OCI-LY3 (cell line): ENCODE data around the gene LAMB4.

ENCODE experiments used
- EZH2phosphoT487 ChIP-seq: fragments of 200-600 bp; shearing (Covaris generic); IDR thresholded peaks from 2 replicates; pipeline ENCODE4 v1.6.1; 2018; ENCODE audit warnings: antibody characterized with exemption, mixed run types, low read depth
- TF ChIP-seq, protein P1 (sequence below): fragments of 200-600, 300-600 bp; sonication (generic); IDR thresholded peaks from 2 replicates; pipeline ENCODE4 v1.5.1; 2014; ENCODE audit warnings: antibody characterized with exemption, low read length, low read depth

DNA sequence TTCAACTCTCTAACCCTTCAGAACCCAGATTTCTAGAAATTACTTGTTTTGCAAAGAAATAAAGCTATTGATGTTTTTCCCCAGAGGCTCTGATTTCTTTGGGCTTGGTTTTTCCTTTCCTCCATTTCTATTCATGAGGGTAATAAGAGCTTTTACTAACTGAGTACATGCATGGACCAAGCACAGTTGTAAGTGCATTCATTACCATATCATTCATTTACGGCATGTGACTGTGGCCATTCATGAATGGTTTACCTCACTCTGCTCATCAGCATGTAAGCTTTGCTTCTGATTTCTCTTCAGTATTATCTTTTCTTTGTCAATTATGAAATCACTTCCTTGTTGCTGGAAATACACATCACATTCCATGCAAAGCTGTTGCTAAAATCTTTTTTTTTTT is 42.4 kb downstream of the LAMB4 start:
- TF ChIP-seq, protein P1, sequence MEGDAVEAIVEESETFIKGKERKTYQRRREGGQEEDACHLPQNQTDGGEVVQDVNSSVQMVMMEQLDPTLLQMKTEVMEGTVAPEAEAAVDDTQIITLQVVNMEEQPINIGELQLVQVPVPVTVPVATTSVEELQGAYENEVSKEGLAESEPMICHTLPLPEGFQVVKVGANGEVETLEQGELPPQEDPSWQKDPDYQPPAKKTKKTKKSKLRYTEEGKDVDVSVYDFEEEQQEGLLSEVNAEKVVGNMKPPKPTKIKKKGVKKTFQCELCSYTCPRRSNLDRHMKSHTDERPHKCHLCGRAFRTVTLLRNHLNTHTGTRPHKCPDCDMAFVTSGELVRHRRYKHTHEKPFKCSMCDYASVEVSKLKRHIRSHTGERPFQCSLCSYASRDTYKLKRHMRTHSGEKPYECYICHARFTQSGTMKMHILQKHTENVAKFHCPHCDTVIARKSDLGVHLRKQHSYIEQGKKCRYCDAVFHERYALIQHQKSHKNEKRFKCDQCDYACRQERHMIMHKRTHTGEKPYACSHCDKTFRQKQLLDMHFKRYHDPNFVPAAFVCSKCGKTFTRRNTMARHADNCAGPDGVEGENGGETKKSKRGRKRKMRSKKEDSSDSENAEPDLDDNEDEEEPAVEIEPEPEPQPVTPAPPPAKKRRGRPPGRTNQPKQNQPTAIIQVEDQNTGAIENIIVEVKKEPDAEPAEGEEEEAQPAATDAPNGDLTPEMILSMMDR: no peak
- no peak for TF ChIP-seq EZH2phosphoT487
